CD14-positive monocyte (primary cell): ENCODE measurements around the gene TXNRD2. TPM values are rescaled to one million over a fixed set of nuclear protein-coding genes. Genes with fewer than 3 reads are reported as not detected.

Experiments used
- DNase-seq, 3 donors: peaks; one replicate each; pipeline ENCODE4 v3.0.0-alpha.2; 2011 to 2022
- H2AFZ ChIP-seq: 2 replicates; pipeline ENCODE4 v1.6.0; 2012; ENCODE audit warnings: mild to moderate bottlenecking, low read depth, low read length, inconsistent platforms; ENCODE audit not compliant: insufficient read depth, poor library complexity, severe bottlenecking
- H3K27ac ChIP-seq, 2 donors: 1 replicate in 1 of 2; 2 replicates in 1 of 2; pipeline ENCODE4 v1.5.1; 2012 to 2013; ENCODE audit warnings: low read length in 2 of 2, control low read depth in 1 of 2, inconsistent platforms in 1 of 2, low read depth in 1 of 2, mild to moderate bottlenecking in 1 of 2
- H3K27me3 ChIP-seq, 2 donors: one replicate each; pipeline versions ENCODE4 v1.6.0 to v1.6.1; 2011 to 2013; ENCODE audit warnings: low read length in 2 of 2; ENCODE audit not compliant: control insufficient read depth in 2 of 2, insufficient read depth in 2 of 2
- H3K36me3 ChIP-seq, 2 donors: replicated peaks in 1 of 2; 1 replicate in 1 of 2; 2 replicates in 1 of 2; pipeline versions ENCODE4 v1.5.1 to v1.6.1; 2012 to 2013; ENCODE audit warnings: low read length in 2 of 2, control low read depth in 1 of 2, inconsistent platforms in 1 of 2, mild to moderate bottlenecking in 1 of 2; ENCODE audit not compliant: insufficient read depth in 2 of 2, control insufficient read depth in 1 of 2
- H3K4me1 ChIP-seq, 2 donors: 1 replicate in 1 of 2; 2 replicates in 1 of 2; pipeline versions ENCODE4 v1.5.1 to v1.6.1; 2012 to 2013; ENCODE audit warnings: low read length in 2 of 2, control low read depth in 1 of 2, inconsistent platforms in 1 of 2, mild to moderate bottlenecking in 1 of 2, moderate library complexity in 1 of 2; ENCODE audit not compliant: insufficient read depth in 2 of 2, control insufficient read depth in 1 of 2
- H3K4me2 ChIP-seq: replicated peaks from 2 replicates; pipeline ENCODE3; 2012; ENCODE audit warnings: low read length, moderate library complexity, mild to moderate bottlenecking; ENCODE audit not compliant: poor library complexity, severe bottlenecking; ENCODE audit errors: extremely low read depth
- H3K4me3 ChIP-seq, 3 experiments: fragments of 200-600 bp in 1 of 3; sonication (generic) in 1 of 3; replicated peaks in 1 of 3; 1 replicate in 2 of 3; 2 replicates in 1 of 3; pipeline ENCODE4 v1.5.1; 2011 to 2013; ENCODE audit warnings: low read length in 3 of 3, mild to moderate bottlenecking in 3 of 3, control low read depth in 2 of 3, low read depth in 2 of 3, inconsistent platforms in 1 of 3, moderate library complexity in 1 of 3
- H3K79me2 ChIP-seq: 2 replicates; pipeline ENCODE4 v1.6.0; 2012; ENCODE audit warnings: mild to moderate bottlenecking, control low read depth, inconsistent platforms, low read length, moderate library complexity; ENCODE audit not compliant: insufficient read depth
- H3K9ac ChIP-seq: 2 replicates; pipeline ENCODE4 v1.6.0; 2017; ENCODE audit warnings: low read length, mild to moderate bottlenecking; ENCODE audit not compliant: insufficient read depth, poor library complexity, severe bottlenecking
- H3K9me3 ChIP-seq, 2 donors: replicated peaks in 1 of 2; 1 replicate in 1 of 2; 2 replicates in 1 of 2; pipeline versions ENCODE4 v1.5.1 to v1.6.1; 2012 to 2013; ENCODE audit warnings: low read length in 2 of 2, control low read depth in 1 of 2; ENCODE audit not compliant: control insufficient read depth in 1 of 2, insufficient read depth in 1 of 2
- H4K20me1 ChIP-seq: 2 replicates; pipeline ENCODE4 v1.6.0; 2012; ENCODE audit warnings: mild to moderate bottlenecking, low read length, control low read depth, moderate library complexity; ENCODE audit not compliant: insufficient read depth
- H3K27ac Mint-ChIP-seq, 7 donors: one replicate each; pipeline ENCODE4 v1.8.0; 2020; ENCODE audit warnings: mild to moderate bottlenecking in 7 of 7, mixed read lengths in 7 of 7, moderate library complexity in 6 of 7, inconsistent platforms in 2 of 7
- H3K27me3 Mint-ChIP-seq, 3 donors: one replicate each; pipeline ENCODE4 v1.8.0; 2021 to 2022; ENCODE audit warnings: low read depth in 3 of 3, mild to moderate bottlenecking in 3 of 3, mixed read lengths in 3 of 3, moderate library complexity in 3 of 3, inconsistent platforms in 1 of 3
- H3K36me3 Mint-ChIP-seq, 2 donors: one replicate each; pipeline ENCODE4 v1.8.0; 2020; ENCODE audit warnings: mixed read lengths in 2 of 2, inconsistent platforms in 1 of 2, mild to moderate bottlenecking in 1 of 2
- H3K4me1 Mint-ChIP-seq: one replicate; pipeline ENCODE4 v1.8.0; 2020; ENCODE audit warnings: mild to moderate bottlenecking, mixed read lengths
- H3K4me3 Mint-ChIP-seq, 2 donors: one replicate each; pipeline ENCODE4 v1.8.0; 2020; ENCODE audit warnings: mild to moderate bottlenecking in 2 of 2, mixed read lengths in 2 of 2, moderate library complexity in 1 of 2
- H3K9me3 Mint-ChIP-seq, 7 donors: one replicate each; pipeline ENCODE4 v1.8.0; 2020 to 2022; ENCODE audit warnings: mixed read lengths in 7 of 7, mild to moderate bottlenecking in 6 of 7, moderate library complexity in 6 of 7, inconsistent platforms in 2 of 7
- WGBS: methylation state at CpG from one replicate; pipeline ENCODE4 v1.1.5; 2013; ENCODE audit warnings: missing lambda C conversion rate; ENCODE audit not compliant: insufficient coverage; 5-methylcytosine and 5-hydroxymethylcytosine counted together
- intact Hi-C, 2 donors: fragments of 100-400 bp; cut with micrococcal nuclease; formaldehyde crosslinking; loops; one replicate each; pipeline versions ENCODE4 v1.15.0 to v1.15.1; 2023
- polyA plus RNA-seq, 3 donors: library from polyadenylated mRNA; depleted of rRNA in 1 of 3; unstranded in 2 of 3; stranded (reverse) in 1 of 3; fragments of 300-500 nt in 2 of 3; fragments of >200 nt in 1 of 3; fragmentation: Illumina TruSeq in 2 of 3; gene quantifications; 1 replicate in 2 of 3; 2 replicates in 1 of 3; pipeline ENCODE4 v1.2.3, GENCODE V29; 2012 to 2021
- TF ChIP-seq, protein P1 (sequence below): fragments of 200-600 bp; IDR thresholded peaks from one replicate; pipeline ENCODE4 v1.8.0; 2022; ENCODE audit warnings: antibody characterized with exemption, mild to moderate bottlenecking

Gene TXNRD2
- polyA plus RNA-seq, 3 donors = 24.9 to 54.9 (median 30.8) TPM

DNA sequence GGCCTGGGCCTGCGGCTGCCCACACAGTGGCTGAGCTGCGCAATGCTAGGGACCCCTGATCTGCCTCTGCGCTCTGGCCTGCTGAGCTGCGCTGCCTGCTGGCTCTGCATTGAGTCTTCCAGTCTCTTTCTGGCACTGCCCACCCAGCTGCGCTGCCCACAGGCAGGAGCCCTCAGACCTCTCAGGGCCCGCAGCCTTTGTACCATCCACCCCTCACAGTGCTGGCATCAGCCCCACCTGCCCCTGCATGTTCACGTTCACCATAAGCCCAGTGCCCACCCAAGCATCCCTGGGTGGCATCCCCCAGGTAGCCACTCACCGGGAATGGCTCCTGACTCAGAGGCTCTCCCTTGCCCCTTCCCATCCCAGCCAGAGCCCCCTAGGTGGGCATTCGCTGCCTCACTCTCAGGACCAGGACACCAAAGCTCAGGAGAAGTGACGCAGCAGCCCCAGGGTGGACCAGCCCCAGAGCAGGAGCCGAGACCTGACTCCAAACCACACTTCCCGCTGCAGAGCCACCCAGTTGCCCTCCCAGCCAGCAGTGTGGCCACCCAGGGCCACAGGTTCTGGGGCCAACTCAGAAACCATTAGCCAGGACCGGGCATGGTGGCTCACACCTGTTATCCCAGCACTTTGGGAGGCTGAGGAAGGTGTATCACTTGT is 21.8 kb downstream of the TXNRD2 start:
- Histone ChIP-seq H3K9ac (no peak overlapping the region), H3K27ac (peak overlapping the region in 1 of 2 donors; percentile 26), H3K79me2 (no peaks in the 10 kb centered on the region), H3K4me3 (no peak overlapping the region), H3K9me3 (no peaks in the 10 kb centered on the region), H4K20me1 (peaks cover 30% of the 10 kb centered on the region), H3K27me3 (no peaks in the 10 kb centered on the region), H3K36me3 (peaks cover 66 to 88% of the 10 kb centered on the region in 2 donors), H3K4me1 (no peaks in the 10 kb centered on the region), H3K4me2 (no peak overlapping the region), H2AFZ (no peak overlapping the region)
- no peak overlapping the region for H3K4me3 Mint-ChIP-seq
- no peaks in the 10 kb centered on the region for H3K9me3 Mint-ChIP-seq
- intact Hi-C loops = no loop called here
- no peak for DNase-seq
- TF ChIP-seq, protein P1, sequence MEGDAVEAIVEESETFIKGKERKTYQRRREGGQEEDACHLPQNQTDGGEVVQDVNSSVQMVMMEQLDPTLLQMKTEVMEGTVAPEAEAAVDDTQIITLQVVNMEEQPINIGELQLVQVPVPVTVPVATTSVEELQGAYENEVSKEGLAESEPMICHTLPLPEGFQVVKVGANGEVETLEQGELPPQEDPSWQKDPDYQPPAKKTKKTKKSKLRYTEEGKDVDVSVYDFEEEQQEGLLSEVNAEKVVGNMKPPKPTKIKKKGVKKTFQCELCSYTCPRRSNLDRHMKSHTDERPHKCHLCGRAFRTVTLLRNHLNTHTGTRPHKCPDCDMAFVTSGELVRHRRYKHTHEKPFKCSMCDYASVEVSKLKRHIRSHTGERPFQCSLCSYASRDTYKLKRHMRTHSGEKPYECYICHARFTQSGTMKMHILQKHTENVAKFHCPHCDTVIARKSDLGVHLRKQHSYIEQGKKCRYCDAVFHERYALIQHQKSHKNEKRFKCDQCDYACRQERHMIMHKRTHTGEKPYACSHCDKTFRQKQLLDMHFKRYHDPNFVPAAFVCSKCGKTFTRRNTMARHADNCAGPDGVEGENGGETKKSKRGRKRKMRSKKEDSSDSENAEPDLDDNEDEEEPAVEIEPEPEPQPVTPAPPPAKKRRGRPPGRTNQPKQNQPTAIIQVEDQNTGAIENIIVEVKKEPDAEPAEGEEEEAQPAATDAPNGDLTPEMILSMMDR = no peak
- H3K27ac Mint-ChIP-seq = peak overlapping the region in 4 of 7 donors; percentile 30 to 72 (median 46)
- peaks cover 3% of the 10 kb centered on the region for H3K4me1 Mint-ChIP-seq
- H3K27me3 Mint-ChIP-seq = peaks cover 0 to 3% (median 0%) of the 10 kb centered on the region in 3 donors
- WGBS = 97% methylated on average over 11 of the region's 13 CpGs
- peaks cover 61 to 91% of the 10 kb centered on the region in 2 donors for H3K36me3 Mint-ChIP-seq

DNA sequence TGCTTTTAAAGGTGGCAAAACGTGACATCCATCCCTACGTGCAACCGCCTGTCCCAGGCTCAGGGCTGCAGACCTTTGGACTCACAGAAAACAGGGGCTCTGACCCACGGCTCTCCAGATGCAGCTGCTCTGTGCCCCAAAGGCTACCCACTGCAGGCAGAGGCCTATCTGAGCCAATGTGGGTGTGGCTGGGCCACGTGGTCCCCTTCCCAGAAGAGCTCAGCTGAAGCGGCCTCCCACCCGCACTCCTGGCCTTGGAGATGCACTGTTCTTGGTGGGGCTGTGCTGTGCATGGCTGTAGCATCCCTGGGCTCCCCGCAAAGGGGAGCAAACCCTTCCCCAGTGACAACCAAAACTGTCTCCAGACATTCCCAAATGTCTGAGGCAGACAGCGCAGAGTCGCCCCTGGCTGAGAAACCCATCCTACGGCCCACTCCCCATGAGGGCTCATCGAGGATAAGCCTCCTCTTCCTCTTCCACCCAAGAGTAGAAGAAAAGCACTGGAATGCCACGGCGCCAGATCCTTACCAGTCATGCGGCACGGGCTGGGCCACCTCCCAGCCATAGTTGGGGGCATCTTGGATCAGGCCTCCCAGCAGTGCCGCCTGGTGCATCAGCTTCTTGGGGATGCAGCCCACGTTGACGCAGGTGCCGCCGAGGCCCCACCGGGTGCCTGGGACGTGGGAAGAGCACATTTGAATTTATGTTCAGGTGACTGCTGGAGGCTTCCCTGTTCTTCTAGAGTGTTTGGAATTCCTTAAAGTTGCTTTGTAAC is 23.1 kb downstream of the TXNRD2 start:
- Mint-ChIP-seq H3K27me3 (peaks cover 0 to 3% (median 0%) of the 10 kb centered on the region in 3 donors), H3K27ac (peak overlapping the region in 2 of 7 donors; percentile 40 to 50), H3K4me1 (peaks cover 3% of the 10 kb centered on the region), H3K36me3 (peaks cover 64 to 91% of the 10 kb centered on the region in 2 donors), H3K4me3 (no peak overlapping the region), H3K9me3 (peaks cover 0 to 1% (median 0%) of the 10 kb centered on the region in 7 donors)
- WGBS = 91% methylated on average over 15 of the region's 23 CpGs
- no peak overlapping the region for H3K4me3 ChIP-seq
- H3K9me3 ChIP-seq = no peaks in the 10 kb centered on the region
- no peak overlapping the region for H2AFZ ChIP-seq
- H3K27ac ChIP-seq = no peak overlapping the region
- no peak overlapping the region for H3K9ac ChIP-seq
- intact Hi-C loops = no loop called here
- H3K79me2 ChIP-seq = no peaks in the 10 kb centered on the region
- TF ChIP-seq, protein P1 = no peak
- peaks cover 22% of the 10 kb centered on the region for H4K20me1 ChIP-seq
- H3K27me3 ChIP-seq = no peaks in the 10 kb centered on the region
- no peaks in the 10 kb centered on the region for H3K4me1 ChIP-seq
- no peak for DNase-seq
- H3K4me2 ChIP-seq = no peak overlapping the region
- H3K36me3 ChIP-seq = peaks cover 70 to 90% of the 10 kb centered on the region in 2 donors
